Right atrium auricular region (tissue), 2 donors: ENCODE results near the gene TSPAN18. TPM values are rescaled to one million over a fixed set of nuclear protein-coding genes. Genes with fewer than 3 reads are reported as not detected.

Experiments
- DNase-seq: peaks from one replicate; pipeline ENCODE4 v3.0.0-alpha.2; 2019; ENCODE audit warnings: low spot score
- H3K27ac ChIP-seq, 2 donors: fragments of 200-600 bp; sonication (generic); 1 replicate in 1 of 2; 2 replicates in 1 of 2; pipeline ENCODE4 v1.5.1; 2016 to 2019
- H3K27me3 ChIP-seq, 2 donors: fragments of 200-600 bp; sonication (generic); one replicate each; pipeline versions ENCODE4 v1.5.1 to v1.6.0; 2017 to 2019
- H3K36me3 ChIP-seq: fragments of 200-600 bp; sonication (generic); one replicate; pipeline ENCODE4 v1.5.1; 2016
- H3K4me1 ChIP-seq, 2 donors: fragments of 200-600 bp; sonication (generic); one replicate each; pipeline versions ENCODE4 v1.5.1 to v1.6.0; 2017 to 2019
- H3K4me3 ChIP-seq, 2 donors: fragments of 200-600 bp; sonication (generic); 1 replicate in 1 of 2; 2 replicates in 1 of 2; pipeline ENCODE4 v1.5.1; 2017 to 2019; ENCODE audit warnings: mild to moderate bottlenecking in 1 of 2, moderate library complexity in 1 of 2
- H3K9me3 ChIP-seq, 2 donors: fragments of 200-600 bp; sonication (generic); one replicate each; pipeline ENCODE4 v1.5.1; 2019
- CTCF ChIP-seq, 2 donors: fragments of 200-600 bp; sonication (generic); IDR thresholded peaks; one replicate each; pipeline ENCODE4 v1.5.1; 2019; ENCODE audit warnings: antibody characterized with exemption in 2 of 2
- total RNA-seq, 2 donors: library from RNA; depleted of rRNA; stranded (reverse); fragments of >200 nt; gene quantifications; one replicate each; pipeline ENCODE4 v1.1.0, GENCODE V29; 2016

The TSPAN18 gene
- total RNA-seq, 2 donors from 2014 or later = 76.3 to 79.3 TPM

- no peaks in the 10 kb centered on the region for H3K9me3 ChIP-seq
- DNase-seq = no peak
- no peak for TF ChIP-seq CTCF (IDR thresholded peaks at IDR 0.05)
- H3K27ac ChIP-seq = no peak overlapping the region
- no peak overlapping the region for H3K4me3 ChIP-seq
- H3K27me3 ChIP-seq = no peaks in the 10 kb centered on the region
- H3K36me3 ChIP-seq = no peaks in the 10 kb centered on the region
- peaks cover 0 to 65% of the 10 kb centered on the region in 2 donors for H3K4me1 ChIP-seq
These were observed 45.1 kb downstream of the TSPAN18 start for GRCh38 chr11:44771841-44772240.

DNA sequence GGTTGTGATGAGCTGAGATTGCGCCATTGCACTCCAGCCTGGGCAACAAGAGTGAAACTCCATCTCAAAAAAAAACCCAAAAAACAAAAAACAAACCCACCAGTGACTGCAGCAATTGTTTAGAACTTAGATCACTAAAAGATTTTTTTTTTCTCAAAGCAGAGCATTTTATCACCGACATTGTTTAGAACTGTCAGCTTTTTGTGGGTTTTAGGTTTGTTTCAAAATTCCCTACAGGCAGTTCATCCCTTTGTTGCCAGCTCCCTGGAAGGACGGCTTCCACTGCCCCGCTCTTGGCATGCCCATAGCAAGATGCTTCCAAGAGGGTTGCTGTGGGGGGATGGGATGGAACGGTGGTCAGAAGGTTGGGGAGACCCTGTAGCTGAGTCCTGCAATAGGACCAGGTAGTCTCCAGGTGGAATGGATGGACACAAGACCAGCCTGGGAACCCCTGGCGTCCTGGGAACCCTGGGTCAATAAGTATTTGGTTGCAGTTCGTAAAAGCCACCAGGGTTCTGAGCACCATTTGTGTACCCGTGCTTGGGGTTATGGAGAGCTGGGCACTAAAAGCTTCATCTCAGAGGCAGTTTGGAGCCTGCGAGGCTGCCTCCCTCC is 46.7 kb downstream of the TSPAN18 start:
- Histone ChIP-seq H3K9me3 (no peaks in the 10 kb centered on the region), H3K27ac (peak overlapping the region; percentile 70 to 88), H3K4me1 (peaks cover 0 to 72% of the 10 kb centered on the region in 2 donors), H3K27me3 (no peaks in the 10 kb centered on the region), H3K36me3 (no peaks in the 10 kb centered on the region), H3K4me3 (no peak overlapping the region)
- no peak for DNase-seq
- TF ChIP-seq CTCF (IDR thresholded peaks at IDR 0.05) = no peak

DNA sequence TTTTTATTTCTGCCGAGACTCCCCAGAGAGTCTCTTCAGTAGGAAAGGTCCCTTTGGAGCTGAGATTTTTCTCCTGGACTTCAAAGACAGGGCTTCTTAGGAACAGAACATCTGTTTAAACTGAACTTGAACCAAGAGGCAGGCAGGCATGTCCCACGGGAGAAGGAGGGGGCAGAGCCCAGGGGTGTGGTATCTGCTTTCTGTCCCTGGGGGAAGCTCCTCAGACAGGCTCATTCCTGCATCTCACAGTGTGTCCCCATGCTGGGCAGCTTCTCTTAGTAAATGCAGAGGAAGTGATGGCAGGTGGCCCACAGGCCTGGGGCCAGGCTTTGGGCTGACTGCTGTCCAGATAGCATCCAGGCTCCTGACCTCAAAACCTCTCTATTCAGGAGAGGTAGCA is 47.3 kb downstream of the TSPAN18 start:
- Histone ChIP-seq H3K36me3 (no peaks in the 10 kb centered on the region), H3K4me3 (no peak overlapping the region), H3K27me3 (no peaks in the 10 kb centered on the region), H3K4me1 (peaks cover 0 to 77% of the 10 kb centered on the region in 2 donors), H3K9me3 (no peaks in the 10 kb centered on the region), H3K27ac (peak overlapping the region; percentile 70 to 88)
- peak; percentile 72 for DNase-seq
- no peak for TF ChIP-seq CTCF (IDR thresholded peaks at IDR 0.05)

DNA sequence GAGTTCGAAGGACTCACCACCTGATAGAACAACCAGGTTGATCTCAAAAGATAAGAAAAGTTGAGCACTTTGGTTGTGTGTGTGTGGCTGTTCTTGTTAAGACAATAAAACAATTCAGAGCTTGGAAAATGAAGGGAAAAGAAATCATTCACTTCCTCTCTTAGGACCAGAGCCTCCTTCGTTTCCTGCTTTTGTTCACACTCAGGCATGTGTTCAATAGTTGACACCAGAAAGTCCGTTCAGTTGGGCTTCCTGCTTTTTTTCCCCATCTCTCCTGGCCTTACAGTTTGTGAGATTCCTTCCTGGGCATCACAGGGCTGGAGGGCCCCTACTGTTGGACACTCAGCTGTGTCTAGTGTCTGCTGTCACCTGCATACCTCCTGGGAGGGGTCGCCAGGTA is 48.0 kb downstream of the TSPAN18 start:
- no peak for DNase-seq
- peaks cover 0 to 81% of the 10 kb centered on the region in 2 donors for H3K4me1 ChIP-seq
- peak overlapping the region; percentile 70 to 88 for H3K27ac ChIP-seq
- H3K9me3 ChIP-seq = no peaks in the 10 kb centered on the region
- H3K27me3 ChIP-seq = no peaks in the 10 kb centered on the region
- H3K4me3 ChIP-seq = no peak overlapping the region
- TF ChIP-seq CTCF (IDR thresholded peaks at IDR 0.05) = no peak
- no peaks in the 10 kb centered on the region for H3K36me3 ChIP-seq

- peak overlapping the region; percentile 70 to 88 for H3K27ac ChIP-seq
- peak; percentile 73 to 80 for TF ChIP-seq CTCF (IDR thresholded peaks at IDR 0.05)
- H3K4me3 ChIP-seq = no peak overlapping the region
- no peak for DNase-seq
- H3K36me3 ChIP-seq = no peaks in the 10 kb centered on the region
- H3K4me1 ChIP-seq = peaks cover 0 to 80% of the 10 kb centered on the region in 2 donors
- no peaks in the 10 kb centered on the region for H3K27me3 ChIP-seq
- H3K9me3 ChIP-seq = no peaks in the 10 kb centered on the region
These were observed 48.7 kb downstream of the TSPAN18 start for GRCh38 chr11:44775366-44775984.
